ENCODE results near the gene ATAD3B. TPM values are rescaled to one million over a fixed set of nuclear protein-coding genes. Genes with fewer than 3 reads are reported as not detected.

The ATAD3B gene
- total RNA-seq, 1 experiment from 2014 or later: 68.9 TPM

DNA sequence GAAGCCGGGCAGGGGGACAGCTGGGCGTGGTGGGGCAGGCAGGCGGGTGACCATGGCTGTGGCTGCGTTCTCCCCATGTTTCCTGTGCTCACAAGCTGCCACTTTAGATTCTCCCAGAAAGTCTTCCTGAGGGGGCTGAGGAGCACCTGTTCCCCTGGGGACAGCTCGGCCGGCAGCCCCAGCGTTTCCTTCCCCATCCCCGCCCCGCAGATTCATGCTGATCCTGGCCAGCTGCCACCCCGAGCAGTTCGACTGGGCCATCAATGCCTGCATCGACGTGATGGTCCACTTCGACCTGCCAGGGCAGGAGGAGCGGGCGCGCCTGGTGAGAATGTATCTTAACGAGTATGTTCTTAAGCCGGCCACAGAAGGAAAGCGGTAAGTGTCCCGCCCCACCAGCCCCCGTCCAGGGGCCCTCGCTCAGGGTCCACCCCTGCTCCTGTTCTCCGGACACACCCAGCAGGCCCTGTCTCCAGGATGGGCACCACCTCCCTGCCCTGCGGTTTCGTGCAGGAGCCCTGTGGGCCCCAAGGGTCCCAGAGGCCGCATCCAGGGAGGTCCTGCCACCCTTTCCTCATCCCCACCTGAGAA is 10.9 kb upstream of the ATAD3B start:
- Histone ChIP-seq H3K4me1 (ENCODE audit: insufficient read depth, low read length, poor library complexity, severe bottlenecking) (no peaks in the 10 kb centered on the region), H3K4me3 (ENCODE audit: low read depth, low read length, poor library complexity, severe bottlenecking) (no peak overlapping the region), H3K36me3 (ENCODE audit: insufficient read depth, low read length, poor library complexity, severe bottlenecking) (no peaks in the 10 kb centered on the region), H3K9me3 (ENCODE audit: low read depth, low read length, poor library complexity, severe bottlenecking) (no peaks in the 10 kb centered on the region), H3K27ac (ENCODE audit: low read depth, low read length, poor library complexity, severe bottlenecking) (no peak overlapping the region), H3K27me3 (replicated peaks; ENCODE audit: insufficient read depth, low read depth, low read length, poor library complexity) (no peaks in the 10 kb centered on the region)
- ChIA-PET POLR2A (ENCODE audit: low non-redundant PET) (no interaction called here), CTCF (no interaction called here)
- BruUV-seq (replicated peaks): no TSS peak
- DNase-seq (ENCODE audit: low spot score): no peak
- intact Hi-C loops (cut with micrococcal nuclease; ENCODE audit: unreplicated experiment): no loop called here
- TF ChIP-seq EZH2 (IDR thresholded peaks at IDR 0.05; ENCODE audit: borderline replicate concordance, low read depth, low read length, poor library complexity, severe bottlenecking): no peak
- TF ChIP-seq, protein P1, sequence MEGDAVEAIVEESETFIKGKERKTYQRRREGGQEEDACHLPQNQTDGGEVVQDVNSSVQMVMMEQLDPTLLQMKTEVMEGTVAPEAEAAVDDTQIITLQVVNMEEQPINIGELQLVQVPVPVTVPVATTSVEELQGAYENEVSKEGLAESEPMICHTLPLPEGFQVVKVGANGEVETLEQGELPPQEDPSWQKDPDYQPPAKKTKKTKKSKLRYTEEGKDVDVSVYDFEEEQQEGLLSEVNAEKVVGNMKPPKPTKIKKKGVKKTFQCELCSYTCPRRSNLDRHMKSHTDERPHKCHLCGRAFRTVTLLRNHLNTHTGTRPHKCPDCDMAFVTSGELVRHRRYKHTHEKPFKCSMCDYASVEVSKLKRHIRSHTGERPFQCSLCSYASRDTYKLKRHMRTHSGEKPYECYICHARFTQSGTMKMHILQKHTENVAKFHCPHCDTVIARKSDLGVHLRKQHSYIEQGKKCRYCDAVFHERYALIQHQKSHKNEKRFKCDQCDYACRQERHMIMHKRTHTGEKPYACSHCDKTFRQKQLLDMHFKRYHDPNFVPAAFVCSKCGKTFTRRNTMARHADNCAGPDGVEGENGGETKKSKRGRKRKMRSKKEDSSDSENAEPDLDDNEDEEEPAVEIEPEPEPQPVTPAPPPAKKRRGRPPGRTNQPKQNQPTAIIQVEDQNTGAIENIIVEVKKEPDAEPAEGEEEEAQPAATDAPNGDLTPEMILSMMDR (conservative IDR thresholded peaks at IDR 0.05; ENCODE audit: low read depth, low read length): no peak

DNA sequence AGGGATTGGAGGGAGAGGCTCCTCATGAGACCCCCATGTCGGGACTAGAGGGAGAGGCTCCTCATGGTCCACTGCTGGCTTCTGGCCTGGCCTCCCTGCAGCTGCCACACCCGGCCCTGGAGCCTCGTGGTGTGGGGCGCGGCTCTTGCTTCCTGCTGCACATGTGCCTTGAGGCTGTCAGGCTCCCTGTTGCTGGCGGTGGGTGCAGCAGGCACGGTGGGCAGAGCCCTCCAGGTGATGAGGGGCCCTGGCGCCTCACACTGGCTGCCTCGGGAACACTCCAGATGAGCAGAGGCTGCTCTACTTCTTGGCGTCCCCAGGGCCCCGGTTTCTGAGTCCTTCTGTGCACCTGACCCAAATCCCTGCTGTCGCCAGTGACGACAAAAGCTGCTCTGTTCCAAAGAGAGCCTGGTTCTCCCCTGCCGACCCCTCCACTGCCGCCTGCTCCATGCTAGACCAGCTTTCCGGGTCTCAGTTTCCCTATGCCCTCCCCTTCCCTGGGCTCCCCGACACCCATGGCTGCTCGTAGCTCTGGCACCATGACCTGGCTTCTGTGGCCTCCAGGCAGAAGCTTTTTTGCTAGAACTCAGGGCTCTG is 9.7 kb upstream of the ATAD3B start:
- H3K36me3 ChIP-seq (ENCODE audit: insufficient read depth, low read length, poor library complexity, severe bottlenecking): no peaks in the 10 kb centered on the region
- no TSS peak for BruUV-seq (replicated peaks)
- H3K9me3 ChIP-seq (ENCODE audit: low read depth, low read length, poor library complexity, severe bottlenecking): no peaks in the 10 kb centered on the region
- H3K4me1 ChIP-seq (ENCODE audit: insufficient read depth, low read length, poor library complexity, severe bottlenecking): no peaks in the 10 kb centered on the region
- H3K27ac ChIP-seq (ENCODE audit: low read depth, low read length, poor library complexity, severe bottlenecking): no peak overlapping the region
- no peak overlapping the region for H3K4me3 ChIP-seq (ENCODE audit: low read depth, low read length, poor library complexity, severe bottlenecking)
- POLR2A ChIA-PET (ENCODE audit: low non-redundant PET): no interaction called here
- CTCF ChIA-PET: no interaction called here
- no peaks in the 10 kb centered on the region for H3K27me3 ChIP-seq (replicated peaks; ENCODE audit: insufficient read depth, low read depth, low read length, poor library complexity)
- no peak for DNase-seq (ENCODE audit: low spot score)
- intact Hi-C loops (cut with micrococcal nuclease; ENCODE audit: unreplicated experiment): no loop called here
- TF ChIP-seq, protein P1 (conservative IDR thresholded peaks at IDR 0.05; ENCODE audit: low read depth, low read length): no peak
- TF ChIP-seq EZH2 (IDR thresholded peaks at IDR 0.05; ENCODE audit: borderline replicate concordance, low read depth, low read length, poor library complexity, severe bottlenecking): no peak

- no TSS peak for BruUV-seq (replicated peaks)
- Histone ChIP-seq H3K4me1 (ENCODE audit: insufficient read depth, low read length, poor library complexity, severe bottlenecking) (no peaks in the 10 kb centered on the region), H3K27me3 (replicated peaks; ENCODE audit: insufficient read depth, low read depth, low read length, poor library complexity) (no peaks in the 10 kb centered on the region), H3K4me3 (ENCODE audit: low read depth, low read length, poor library complexity, severe bottlenecking) (no peak overlapping the region), H3K27ac (ENCODE audit: low read depth, low read length, poor library complexity, severe bottlenecking) (no peak overlapping the region), H3K9me3 (ENCODE audit: low read depth, low read length, poor library complexity, severe bottlenecking) (no peaks in the 10 kb centered on the region), H3K36me3 (ENCODE audit: insufficient read depth, low read length, poor library complexity, severe bottlenecking) (no peaks in the 10 kb centered on the region)
- DNase-seq (ENCODE audit: low spot score): no peak
- POLR2A ChIA-PET (ENCODE audit: low non-redundant PET): no interaction called here
- TF ChIP-seq EZH2 (IDR thresholded peaks at IDR 0.05; ENCODE audit: borderline replicate concordance, low read depth, low read length, poor library complexity, severe bottlenecking): no peak
- TF ChIP-seq, protein P1 (conservative IDR thresholded peaks at IDR 0.05; ENCODE audit: low read depth, low read length): no peak
- CTCF ChIA-PET: no interaction called here
- intact Hi-C loops (cut with micrococcal nuclease; ENCODE audit: unreplicated experiment): no loop called here
Measured at GRCh38 chr1:1462318-1462966, 9.1 kb upstream of the ATAD3B start.

Measured in A673 (cell line).